Kidney (tissue), 14 donors: ENCODE measurements around the gene NXN. TPM values are rescaled to one million over a fixed set of nuclear protein-coding genes. Genes with fewer than 3 reads are reported as not detected.
A peak's percentile ranks its signal among the peaks of the same experiment; 100 is the strongest.
"Not testable (repeated sequence)": the region's sequence is repeated elsewhere in the genome, so short reads cannot be mapped to it uniquely, and the experiment has no call there.

Experiments
- DNase-seq, 5 donors: peaks; one replicate each; pipeline ENCODE4 v3.0.0-alpha.2; 2013 to 2020
- FAIRE-seq: peaks from 2 replicates; lab custom pipeline; 2012; peaks lifted over from hg19 to GRCh38; lab: Jason Lieb, UNC
- H3K27ac ChIP-seq, 2 donors: one replicate each; pipeline ENCODE4 v1.7.0; 2013; ENCODE audit warnings: low read depth in 2 of 2, low read length in 2 of 2, inconsistent platforms in 1 of 2
- H3K27me3 ChIP-seq: one replicate; pipeline ENCODE4 v1.7.1; 2013; ENCODE audit warnings: low read length, inconsistent platforms; ENCODE audit not compliant: control insufficient read depth, insufficient read depth
- H3K36me3 ChIP-seq, 3 donors: one replicate each; pipeline versions ENCODE4 v1.7.0 to v1.7.1; 2013; ENCODE audit warnings: low read length in 3 of 3, control low read depth in 1 of 3, inconsistent platforms in 1 of 3; ENCODE audit not compliant: insufficient read depth in 3 of 3, control insufficient read depth in 2 of 3
- H3K4me1 ChIP-seq, 3 donors: one replicate each; pipeline versions ENCODE4 v1.7.0 to v1.7.1; 2013; ENCODE audit warnings: low read length in 3 of 3, inconsistent platforms in 1 of 3, low read depth in 1 of 3; ENCODE audit not compliant: control insufficient read depth in 2 of 3, insufficient read depth in 2 of 3
- H3K4me3 ChIP-seq, 3 donors: one replicate each; pipeline versions ENCODE4 v1.7.0 to v1.8.1; 2013; ENCODE audit warnings: low read length in 3 of 3, control low read depth in 1 of 3, inconsistent platforms in 1 of 3
- H3K9ac ChIP-seq, 3 donors: one replicate each; pipeline versions ENCODE4 v1.7.0 to v1.7.1; 2013; ENCODE audit warnings: low read length in 3 of 3, control low read depth in 1 of 3, inconsistent platforms in 1 of 3
- H3K9me3 ChIP-seq, 3 donors: one replicate each; pipeline versions ENCODE4 v1.7.0 to v1.7.1; 2013; ENCODE audit warnings: low read length in 3 of 3, control low read depth in 1 of 3, inconsistent platforms in 1 of 3; ENCODE audit not compliant: control insufficient read depth in 2 of 3, insufficient read depth in 1 of 3
- CTCF ChIP-seq: IDR thresholded peaks from 3 replicates; pipeline ENCODE4 v1.5.1; 2012; ENCODE audit warnings: mild to moderate bottlenecking, moderate library complexity, borderline replicate concordance; ENCODE audit not compliant: insufficient read depth; ENCODE audit errors: extremely low read depth
- intact Hi-C: fragments of 100-400 bp; cut with DNase I; formaldehyde crosslinking; loops from one replicate; pipeline ENCODE4 v1.11.1; 2022
- polyA plus RNA-seq: library from polyadenylated mRNA; stranded (reverse); fragments of 350-450 nt; fragmentation: Illumina TruSeq; extraction: RNeasy Lipid Tissue Mini Kit (QIAGEN cat#74804); gene quantifications from one replicate; pipeline ENCODE4 v1.2.3, GENCODE V29; 2014; ENCODE audit warnings: low read depth, low replicate concordance; ENCODE audit not compliant: insufficient read depth
- total RNA-seq: library from RNA; stranded (reverse); fragmentation: NEBNext Ultra II Directional; extraction: Animal tissue kit (Norgen Biotek cat#: 25700); gene quantifications from one replicate; pipeline ENCODE4 v1.2.1, GENCODE V29; 2021
- donor health status: control.
- donor health status: control.
- donor health status: control.
- donor health status: control.
- donor health status: control.
- donor health status: DM: yes; HTN: yes; CAD: no.
- donor health status: Normal renal cell carcinoma (clear cell type).

Gene NXN
- total and polyA plus RNA-seq, 2 donors from 2014 or later: 10.2 to 26.8 TPM

DNA sequence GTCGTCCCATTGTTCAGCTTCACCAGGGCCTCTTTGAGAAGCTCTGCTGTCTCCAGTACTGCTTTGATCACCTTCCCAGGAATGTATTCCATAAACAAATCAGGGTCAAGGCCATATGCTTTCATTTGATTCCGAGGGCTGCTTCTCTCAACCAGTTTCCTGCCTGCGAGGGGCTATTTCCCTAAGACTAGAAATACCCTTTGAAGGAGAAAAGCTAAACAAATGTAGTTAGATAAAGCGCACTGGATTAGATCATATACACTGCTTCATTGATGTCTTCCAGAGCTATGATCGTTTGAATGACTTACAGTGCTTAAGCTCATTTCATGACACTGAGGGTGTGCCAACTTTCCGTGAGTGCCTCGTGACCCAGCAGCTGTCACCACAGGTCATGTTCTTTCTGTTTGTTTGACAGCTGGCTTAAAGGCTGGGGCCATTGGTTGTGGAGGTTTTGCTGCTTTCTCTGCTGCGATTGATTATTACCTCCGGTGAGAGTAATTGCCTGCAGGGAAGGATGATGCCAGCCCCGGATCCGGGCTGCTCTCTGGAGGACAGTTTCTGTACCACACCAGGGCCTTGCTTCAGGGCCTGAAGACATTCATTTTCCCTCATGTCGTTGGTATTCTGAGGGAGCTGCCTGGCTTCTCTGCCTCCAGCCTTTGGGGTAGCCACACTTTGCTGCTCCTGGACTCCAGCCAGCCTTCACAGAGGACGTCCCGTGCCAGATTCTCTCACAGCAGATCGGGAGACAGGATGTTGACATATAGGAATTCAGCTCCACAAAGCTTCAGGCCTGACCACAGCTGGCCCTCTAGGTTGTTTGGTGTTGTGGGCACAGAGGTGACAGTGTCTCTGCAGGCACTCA, 21.3 kb upstream of the NXN start:
- FAIRE-seq (no peak), DNase-seq (peak in 2 of 5 donors; percentile 39 to 41)
- Histone ChIP-seq H3K9me3 (no peaks in the 10 kb centered on the region), H3K27me3 (no peaks in the 10 kb centered on the region), H3K27ac (no peak overlapping the region), H3K36me3 (peaks cover 6 to 29% (median 9%) of the 10 kb centered on the region in 3 donors), H3K9ac (no peak overlapping the region), H3K4me3 (no peak overlapping the region), H3K4me1 (peaks cover 0 to 38% (median 35%) of the 10 kb centered on the region in 3 donors)
- intact Hi-C loops: no loop called here
- TF ChIP-seq CTCF: no peak

- no peak for FAIRE-seq
Observed at GRCh38 chr17:998111-998510, 18.5 kb upstream of the NXN start.

GRCh38 chr17:996554-997344, 17.2 kb upstream of the NXN start, which contains the start of gene TIMM22:
Gene TIMM22, plus strand, starts transcription at chr17:997129. Its CDS starts 14 bp downstream, at chr17:997143.
- Histone ChIP-seq H3K9ac (peak within 1 kb of the TSS; percentile 96 to 98 (median 97)), H3K36me3 (peaks cover 2 to 22% (median 4%) of the 10 kb centered on the region in 3 donors), H3K27me3 (no peaks in the 10 kb centered on the region), H3K4me1 (peaks cover 0 to 14% (median 12%) of the 10 kb centered on the region in 3 donors), H3K9me3 (no peaks in the 10 kb centered on the region), H3K4me3 (peak within 1 kb of the TSS; percentile 95 to 97 (median 97)), H3K27ac (peak within 1 kb of the TSS; percentile 92 to 93)
- no peak for FAIRE-seq
- intact Hi-C loops: no loop called here
- TF ChIP-seq CTCF: peak; percentile 82
- peak; percentile 96 to 99 (median 97) for DNase-seq

More at GRCh38 chr17:998111-998510, 18.5 kb upstream of the NXN start:
- intact Hi-C loops: no loop called here
- Histone ChIP-seq H3K36me3 (peaks cover 6 to 29% (median 7%) of the 10 kb centered on the region in 3 donors), H3K9ac (peak overlapping the region in 2 of 3 donors; percentile 28 to 97), H3K27me3 (no peaks in the 10 kb centered on the region), H3K9me3 (no peaks in the 10 kb centered on the region), H3K4me3 (peak overlapping the region; percentile 1 to 97 (median 95)), H3K27ac (no peak overlapping the region), H3K4me1 (peaks cover 0 to 23% (median 21%) of the 10 kb centered on the region in 3 donors)
- no peak for TF ChIP-seq CTCF
- DNase-seq: peak in 2 of 5 donors; percentile 7 to 35

- H3K4me3 ChIP-seq, FAIRE-seq, H3K27ac ChIP-seq, H3K9ac ChIP-seq, H3K9me3 ChIP-seq, H3K36me3 ChIP-seq, intact Hi-C loops, H3K27me3 ChIP-seq: not testable (repeated sequence)
- H3K4me1 ChIP-seq: peaks cover 0 to 12% (median 7%) of the 10 kb centered on the region in 3 donors
- peak in 1 of 5 donors; percentile 83 for DNase-seq
Observed at GRCh38 chr17:995324-995723, 15.7 kb upstream of the NXN start.
